Activated gamma-delta T cell treated with Interleukin-2 at 50 U/mL for 16 hours (primary cell): Measurements from ENCODE around the gene MCM3AP.
"Not testable (repeated sequence)": the region's sequence is repeated elsewhere in the genome, so short reads cannot be mapped to it uniquely, and the experiment has no call there.

Source experiments
- DNase-seq: peaks from one replicate; pipeline ENCODE4 v3.0.0-alpha.2; 2020

Gene MCM3AP

GRCh38 chr21:46266946-46267345 lies 18.5 kb downstream of the MCM3AP start:
- DNase-seq: no peak

GRCh38 chr21:46265736-46266525 lies 19.5 kb downstream of the MCM3AP start:
- no peak for DNase-seq

GRCh38 chr21:46264690-46265144 lies 20.7 kb downstream of the MCM3AP start:
- no peak for DNase-seq

GRCh38 chr21:46264046-46264689 lies 21.2 kb downstream of the MCM3AP start:
- no peak for DNase-seq

- DNase-seq: no peak
These were observed 28.9 kb downstream of the MCM3AP start for GRCh38 chr21:46256501-46256994.

- no peak for DNase-seq
These were observed 29.6 kb downstream of the MCM3AP start for GRCh38 chr21:46255758-46256337.

GRCh38 chr21:46255166-46255565 lies 30.2 kb downstream of the MCM3AP start:
- no peak for DNase-seq

GRCh38 chr21:46254208-46254975 lies 31.0 kb downstream of the MCM3AP start:
- DNase-seq: no peak

GRCh38 chr21:46253610-46254124 lies 31.7 kb downstream of the MCM3AP start:
- no peak for DNase-seq

GRCh38 chr21:46252840-46253239 lies 32.6 kb downstream of the MCM3AP start:
- DNase-seq: no peak

GRCh38 chr21:46250146-46250725 lies 35.2 kb downstream of the MCM3AP start:
- DNase-seq: no peak

- DNase-seq: no peak
These were observed 36.6 kb downstream of the MCM3AP start for GRCh38 chr21:46248827-46249226.

- no peak for DNase-seq
These were observed 37.0 kb downstream of the MCM3AP start for GRCh38 chr21:46248422-46248782.

- DNase-seq: no peak
These were observed 37.6 kb downstream of the MCM3AP start for GRCh38 chr21:46247699-46248421.

GRCh38 chr21:46246345-46246744 lies 39.1 kb downstream of the MCM3AP start:
- DNase-seq: no peak

- DNase-seq: no peak
These were observed 40.0 kb downstream of the MCM3AP start for GRCh38 chr21:46245213-46245915.

GRCh38 chr21:46244602-46245001 lies 40.8 kb downstream of the MCM3AP start:
- DNase-seq: no peak

GRCh38 chr21:46243960-46244361 lies 41.5 kb downstream of the MCM3AP start:
- no peak for DNase-seq

- no peak for DNase-seq
These were observed 42.1 kb downstream of the MCM3AP start for GRCh38 chr21:46243325-46243724.

- DNase-seq: not testable (repeated sequence)
These were observed 43.8 kb downstream of the MCM3AP start for GRCh38 chr21:46241577-46241976.

GRCh38 chr21:46239817-46240325 lies 45.5 kb downstream of the MCM3AP start:
- DNase-seq: no peak
